Measurements from ENCODE around the gene CENPM.
"Not testable (repeated sequence)": the region's sequence is repeated elsewhere in the genome, so short reads cannot be mapped to it uniquely, and the experiment has no call there.

CENPM gene

DNA sequence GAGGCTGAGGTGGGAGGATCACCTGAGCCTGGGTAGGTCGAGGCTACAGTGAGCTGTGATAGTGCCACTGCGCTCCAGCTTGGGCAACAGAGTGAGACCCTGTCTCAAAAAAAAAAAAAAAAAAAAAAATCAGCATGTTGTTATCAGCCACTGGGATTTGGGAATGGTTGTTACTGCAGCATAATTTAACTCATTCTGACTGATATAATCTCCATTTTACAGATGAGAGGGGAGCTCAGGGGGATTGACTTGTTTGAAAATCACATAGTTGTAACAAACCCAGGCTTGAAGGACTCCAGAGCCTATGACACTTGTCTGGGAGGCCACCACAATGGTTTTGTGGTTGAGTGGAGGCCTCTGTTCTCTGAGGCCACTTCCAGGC, 19.3 kb upstream of the CENPM start:
- no peak for DNase-seq

DNA sequence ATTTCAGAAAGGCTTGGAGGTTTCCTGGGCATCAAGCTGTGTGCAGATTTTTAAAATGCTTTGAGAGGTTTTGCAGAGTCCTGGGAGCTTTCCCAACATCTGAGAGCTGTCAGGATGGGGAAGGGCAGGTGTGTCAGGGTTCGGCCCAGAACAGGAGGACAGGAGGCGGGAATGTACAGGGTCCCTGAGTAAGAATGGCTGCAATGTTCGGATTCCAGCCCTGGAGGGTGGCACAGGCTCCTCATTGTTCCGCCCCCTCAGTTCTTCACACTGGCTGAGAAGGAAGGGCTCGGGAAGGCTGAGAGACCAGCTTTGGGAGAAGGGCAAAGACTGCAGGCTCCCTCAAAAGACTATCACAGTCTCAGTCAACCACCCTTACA, 17.1 kb upstream of the CENPM start:
- no peak for DNase-seq

DNA sequence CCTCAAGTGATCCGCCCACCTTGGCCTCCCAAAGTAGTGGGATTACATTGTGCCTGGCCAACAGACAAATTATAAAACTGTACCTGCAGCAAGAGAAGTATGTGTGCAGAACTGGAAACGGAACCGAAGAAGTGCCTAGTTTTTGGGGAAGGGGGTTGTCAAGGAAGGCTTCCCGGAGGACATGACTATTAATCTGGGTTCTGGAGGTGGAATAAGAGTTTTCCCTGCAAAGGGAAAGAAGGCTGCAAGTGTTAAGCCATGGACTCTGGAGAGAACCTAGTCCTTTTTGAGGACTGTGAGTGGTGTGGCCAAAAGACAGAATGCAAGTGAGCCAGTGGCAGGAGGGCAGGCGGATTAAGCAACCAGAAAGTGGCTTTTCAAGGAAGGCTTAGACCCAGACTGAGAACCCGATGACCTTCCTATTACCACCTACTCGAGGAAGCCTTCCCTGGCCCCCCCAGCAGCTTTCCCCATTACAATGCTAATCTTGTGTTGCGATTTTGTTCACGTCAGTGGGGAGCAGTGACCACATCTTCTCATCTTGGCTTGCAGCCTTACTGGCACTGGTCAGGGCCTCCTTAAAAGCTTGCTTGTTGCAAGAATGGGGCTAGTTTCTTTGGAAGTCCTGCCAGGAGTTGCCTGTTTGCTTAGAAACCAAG, 16.6 kb upstream of the CENPM start:
- DNase-seq = no peak

DNA sequence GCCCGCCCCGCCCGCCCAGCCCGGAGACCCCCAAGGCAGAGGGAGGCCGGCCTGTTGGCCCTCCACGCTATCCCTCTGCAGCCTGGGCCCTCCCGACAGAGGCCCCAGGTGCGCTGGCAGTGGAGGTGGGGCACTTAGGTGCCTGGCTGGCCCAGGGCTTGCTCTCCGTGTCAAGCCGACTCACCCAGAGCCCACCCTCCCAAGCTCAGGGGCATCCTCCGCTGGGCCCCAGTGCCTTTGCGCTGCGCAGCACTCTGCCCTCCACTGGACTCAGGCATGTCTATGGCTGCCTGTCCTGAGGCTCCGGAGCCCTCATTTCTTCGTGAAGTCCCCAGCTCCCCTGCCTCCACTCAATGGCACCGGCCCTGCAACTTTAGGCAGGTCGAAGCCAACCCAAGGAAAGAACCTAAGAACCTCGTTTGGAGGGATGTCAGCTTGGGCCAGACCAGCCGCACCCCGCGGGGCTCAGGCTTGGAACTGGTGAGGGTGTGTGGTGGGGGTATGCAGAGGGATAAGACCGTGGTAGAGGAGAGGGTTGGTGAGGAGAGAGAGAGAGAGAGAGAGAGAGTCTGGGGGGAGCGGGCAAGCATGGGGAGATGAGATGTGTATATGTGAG, 11.1 kb upstream of the CENPM start:
- no peak for DNase-seq

DNA sequence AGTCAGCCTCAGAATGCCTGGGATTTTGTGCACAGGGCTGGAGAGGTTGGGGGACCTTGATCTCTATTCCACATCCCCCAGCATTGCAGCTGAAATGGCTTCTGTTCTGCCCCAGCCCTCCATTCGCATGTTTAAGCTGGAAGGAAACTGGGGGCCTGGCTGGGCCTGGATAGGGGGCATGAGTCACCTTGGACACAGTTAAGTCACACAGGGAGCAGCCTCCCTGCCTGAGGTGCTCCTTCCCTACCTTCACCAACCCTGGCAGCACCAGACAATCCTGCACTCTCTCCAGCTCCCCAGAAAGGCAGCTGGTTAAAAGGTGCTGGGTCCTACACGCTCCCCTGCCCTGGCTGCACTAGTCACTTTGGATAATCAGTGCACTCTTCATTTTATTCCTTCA, 5.8 kb upstream of the CENPM start:
- no peak for DNase-seq

DNA sequence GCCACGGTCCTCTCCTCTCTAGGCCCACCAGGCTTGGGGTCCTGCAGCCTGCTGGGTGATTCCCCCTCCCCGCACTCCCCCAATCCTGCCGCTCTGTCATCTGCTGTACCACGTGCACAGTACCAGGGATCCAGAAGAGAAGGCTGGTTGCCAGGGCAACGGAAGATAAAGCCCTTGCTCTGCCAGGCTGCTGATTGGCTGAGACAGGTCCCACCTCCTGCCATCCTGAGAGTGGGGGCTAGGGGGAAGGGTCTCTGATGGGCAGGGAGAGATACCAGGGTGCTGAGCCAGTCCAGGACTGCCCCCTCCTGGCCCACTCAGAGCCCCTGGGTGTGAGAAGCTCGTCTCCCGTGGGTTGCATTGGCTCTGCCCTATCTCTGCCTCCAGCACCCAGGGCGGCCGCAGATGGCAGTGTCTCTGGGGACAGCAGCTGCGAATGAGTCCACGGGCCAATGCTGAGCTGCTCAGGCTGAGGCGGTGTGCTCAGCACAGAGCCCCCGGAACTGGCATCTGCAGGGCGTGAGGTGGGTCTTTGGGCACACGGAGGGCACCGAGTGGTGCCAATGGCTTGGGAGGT, 5.0 kb upstream of the CENPM start, which contains the start of gene SMIM45:
SMIM45 (plus strand) TSS at position 253 of the 577 bp plus-strand sequence.
- no peak for DNase-seq

DNA sequence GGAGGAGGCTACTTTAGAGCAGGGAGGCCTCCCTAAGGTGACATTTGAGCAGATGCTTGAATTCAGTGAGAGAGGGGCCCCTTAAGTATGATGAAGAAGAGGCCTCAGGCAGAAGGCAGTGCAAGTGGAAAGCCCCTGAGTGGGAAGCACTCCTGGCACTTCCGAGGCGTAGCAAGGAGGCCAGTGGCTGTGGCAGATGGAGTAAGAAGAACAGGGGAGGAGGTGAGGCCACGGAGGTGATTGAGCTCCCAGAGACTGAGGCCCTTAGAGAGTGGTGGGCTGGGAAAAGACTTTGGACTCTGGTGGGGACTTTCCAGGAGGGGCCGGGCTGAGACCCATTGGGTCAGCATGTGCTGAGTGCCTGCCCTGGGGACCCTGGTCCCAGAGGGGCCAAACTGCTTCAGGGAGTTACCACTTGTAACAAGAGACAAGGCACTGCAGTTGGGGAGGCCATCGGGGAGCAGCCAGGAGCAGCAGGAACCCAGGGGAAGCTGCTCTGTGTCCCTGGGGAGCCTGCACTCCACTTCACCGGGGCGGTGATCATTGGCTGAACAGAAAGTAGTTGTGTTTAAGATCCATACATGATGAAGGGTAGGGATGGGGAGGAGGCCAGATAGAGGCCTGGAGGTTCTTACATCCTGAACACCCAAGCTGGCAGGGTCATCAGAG, 2.5 kb upstream of the CENPM start:
- no peak for DNase-seq

DNA sequence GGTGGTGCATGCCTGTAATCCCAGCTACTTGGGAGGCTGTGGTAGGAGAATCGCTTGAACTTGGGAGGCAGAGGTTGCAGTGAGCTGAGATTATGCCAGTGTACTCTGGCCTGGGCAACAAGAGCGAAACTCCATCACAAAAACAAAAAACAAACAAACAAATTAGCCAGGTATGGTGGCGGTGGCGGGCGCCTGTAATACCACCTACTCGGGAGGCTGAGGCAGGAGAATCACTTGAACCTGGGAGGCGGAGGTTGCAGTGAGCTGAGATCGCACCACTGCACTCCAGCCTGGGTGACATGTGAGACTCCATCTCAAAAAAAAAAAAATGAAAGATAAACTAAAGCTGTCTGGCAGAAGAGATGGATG, 2.0 kb upstream of the CENPM start:
- not testable (repeated sequence) for DNase-seq

DNA sequence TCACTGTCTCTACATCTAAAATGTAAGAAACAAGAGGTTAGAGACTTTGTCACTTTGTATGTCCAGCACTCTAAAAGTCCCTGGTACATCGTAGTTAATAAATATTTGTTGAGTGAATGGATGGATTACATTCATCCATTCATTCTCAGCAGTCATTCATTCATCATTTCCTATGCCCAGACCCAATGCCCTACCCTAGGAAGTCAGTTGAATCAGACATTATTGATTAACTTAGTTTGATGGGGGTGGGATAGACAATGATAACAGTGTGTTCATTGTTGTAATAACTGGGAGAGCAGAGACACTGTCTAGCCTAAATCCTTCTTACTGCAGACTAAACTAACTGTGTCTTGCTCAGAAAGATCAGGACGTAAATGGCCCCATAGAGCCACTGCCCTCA, 1.2 kb upstream of the CENPM start:
- DNase-seq = no peak

DNA sequence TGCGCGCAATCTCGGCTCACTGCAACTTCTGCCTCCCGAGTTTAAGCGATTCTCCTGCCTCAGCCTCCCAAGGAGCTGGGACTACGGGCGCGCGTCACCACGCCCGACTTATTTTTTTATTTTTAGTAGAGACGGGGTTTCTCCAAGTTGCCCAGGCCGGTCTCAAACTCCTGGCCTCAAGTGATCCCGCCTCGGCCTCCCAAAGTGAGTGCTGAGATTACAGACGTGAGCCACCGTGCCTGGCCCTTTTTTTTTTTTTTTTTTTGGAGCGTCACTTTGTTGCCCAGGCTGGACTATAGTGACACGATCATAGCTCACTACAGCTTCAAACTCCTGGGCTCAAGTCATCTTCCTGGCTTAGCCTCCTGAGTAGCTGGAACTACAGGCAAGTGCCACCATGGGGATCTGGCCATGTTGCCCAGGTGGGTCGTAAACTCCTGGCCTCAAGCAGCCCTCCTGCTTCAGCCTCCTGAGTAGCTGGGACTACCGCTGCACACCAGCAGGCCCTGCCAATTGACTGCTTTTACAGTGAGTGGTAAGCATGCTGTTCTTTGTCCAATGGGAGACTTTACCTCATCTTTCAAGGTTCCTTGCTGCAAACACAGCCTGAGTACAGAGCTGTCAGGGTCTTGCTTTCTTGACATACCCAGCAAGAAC, 600 bp upstream of the CENPM start:
- no peak for DNase-seq

DNA sequence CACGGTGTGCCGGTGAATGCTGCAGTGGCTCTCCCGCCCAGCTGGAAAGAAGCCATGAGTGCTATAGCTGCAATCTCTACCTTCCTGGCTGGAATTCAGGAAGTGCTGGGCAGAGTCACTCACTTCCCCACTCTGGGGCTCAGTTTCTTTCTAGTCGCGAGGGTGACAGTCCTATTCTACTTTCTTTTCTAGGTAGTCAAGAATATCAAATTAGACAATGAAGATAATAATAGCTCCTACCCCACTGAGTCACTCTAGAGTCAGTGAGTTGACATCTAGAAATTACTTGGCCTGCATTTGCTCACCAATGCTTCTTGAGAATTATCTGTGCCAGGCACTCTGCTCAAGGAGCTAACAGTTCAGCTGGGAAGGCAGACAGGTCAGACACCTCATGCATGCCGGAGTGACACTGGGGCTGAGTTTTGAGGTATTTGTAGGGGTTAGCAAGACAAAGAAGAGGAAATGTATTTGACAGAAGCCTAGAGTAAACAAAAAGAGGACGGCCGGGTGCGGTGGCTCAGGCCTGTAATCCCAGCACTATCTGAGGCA, 3.2 kb downstream of the CENPM start:
- no peak for DNase-seq

DNA sequence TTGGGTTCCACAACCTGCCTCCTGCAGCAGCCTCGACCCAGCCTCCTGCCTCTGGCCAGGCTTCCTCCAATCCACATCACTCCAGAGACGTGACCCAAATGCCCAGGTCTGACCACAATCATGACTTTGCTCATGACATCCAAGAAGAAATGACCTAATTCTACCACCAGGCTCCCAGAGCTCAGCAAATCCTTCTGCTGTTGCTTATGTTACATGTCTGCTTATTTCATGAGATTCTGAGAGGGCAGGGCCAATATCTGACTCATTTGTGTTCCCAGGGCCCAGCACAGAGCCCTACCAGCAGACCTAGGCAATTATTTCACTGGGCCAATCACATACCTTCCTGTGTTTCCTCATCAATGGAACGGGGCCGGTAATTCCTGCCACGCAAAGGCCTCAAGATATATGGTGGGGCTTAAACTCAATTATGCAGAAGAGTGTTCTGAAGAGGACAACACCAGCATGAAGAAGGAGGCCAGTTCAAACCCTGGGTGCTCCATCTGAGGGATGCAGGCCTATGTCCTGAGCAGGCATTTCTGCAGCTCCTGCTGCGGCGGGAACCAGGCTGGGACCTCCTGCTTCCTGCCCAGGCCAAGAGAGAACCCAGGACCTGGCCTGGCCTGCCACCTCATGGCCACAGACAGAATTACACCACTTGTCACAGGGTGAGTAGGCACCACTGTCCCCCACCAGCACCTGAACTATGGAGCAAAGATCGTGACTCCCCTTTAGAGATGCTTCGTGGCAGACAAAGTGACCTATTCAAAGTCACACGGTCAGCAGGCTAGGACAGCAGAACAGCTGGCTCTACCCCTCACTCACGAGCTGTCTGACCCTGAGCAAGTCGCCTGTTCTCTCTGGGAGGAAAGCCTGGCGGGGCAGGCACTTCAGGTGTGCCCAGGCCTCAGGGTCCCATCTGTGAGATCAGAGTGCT, 5.9 kb downstream of the CENPM start:
- DNase-seq = peak; percentile 76

DNA sequence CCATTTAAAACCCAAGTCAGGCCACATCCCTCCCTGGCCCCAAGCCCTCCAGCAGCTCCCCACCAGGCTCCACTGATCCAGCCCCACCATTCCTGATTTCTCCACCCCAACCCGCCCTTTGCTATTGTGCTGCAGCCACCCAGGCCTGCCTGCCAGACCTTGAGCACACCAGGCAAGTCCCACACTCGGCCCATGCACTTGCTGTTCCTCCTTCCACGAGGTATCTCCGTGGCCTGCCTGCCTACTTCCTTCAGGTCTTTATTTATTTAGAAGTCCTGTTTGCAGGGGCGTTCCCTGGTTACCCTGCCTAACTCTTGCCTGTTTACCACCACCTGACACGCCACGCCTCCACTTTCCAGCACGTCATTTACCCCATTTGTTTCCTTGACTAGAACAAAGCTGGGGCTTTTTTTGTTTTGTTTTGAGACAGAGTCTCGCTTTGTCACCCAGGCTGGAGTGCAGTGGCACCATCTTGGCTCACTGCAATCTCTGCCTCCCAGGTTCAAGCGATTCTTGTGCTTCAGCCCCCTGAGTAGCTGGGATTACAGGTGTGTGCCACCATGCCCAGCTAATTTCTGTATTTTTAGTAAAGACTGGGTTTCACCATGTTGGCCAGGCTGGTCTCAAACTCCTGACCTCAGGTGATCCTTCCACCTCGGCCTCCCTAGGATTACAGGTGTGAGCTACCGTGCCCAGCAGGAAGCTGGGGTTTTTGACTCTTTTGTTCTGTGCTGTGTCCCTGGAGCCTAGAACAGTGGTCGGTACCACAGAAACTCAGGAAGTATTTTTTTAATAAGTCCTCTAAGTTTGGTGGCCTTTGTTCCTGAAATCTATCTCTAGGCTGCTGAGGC, 6.7 kb downstream of the CENPM start:
- DNase-seq = no peak

DNA sequence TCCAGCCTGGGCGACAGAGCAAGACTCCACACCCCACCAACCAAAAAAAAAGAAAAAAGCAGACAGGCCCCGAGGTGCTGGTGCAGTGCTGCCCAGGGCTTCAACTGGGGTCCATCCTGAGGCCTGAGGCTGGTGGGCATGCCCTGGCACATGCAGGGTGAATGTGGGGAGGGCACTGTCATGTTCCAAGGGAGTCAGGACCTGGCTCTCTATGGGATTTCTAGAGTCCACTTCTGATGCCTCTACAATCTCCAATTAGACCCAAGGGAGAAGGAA, 10.1 kb downstream of the CENPM start:
- no peak for DNase-seq

DNA sequence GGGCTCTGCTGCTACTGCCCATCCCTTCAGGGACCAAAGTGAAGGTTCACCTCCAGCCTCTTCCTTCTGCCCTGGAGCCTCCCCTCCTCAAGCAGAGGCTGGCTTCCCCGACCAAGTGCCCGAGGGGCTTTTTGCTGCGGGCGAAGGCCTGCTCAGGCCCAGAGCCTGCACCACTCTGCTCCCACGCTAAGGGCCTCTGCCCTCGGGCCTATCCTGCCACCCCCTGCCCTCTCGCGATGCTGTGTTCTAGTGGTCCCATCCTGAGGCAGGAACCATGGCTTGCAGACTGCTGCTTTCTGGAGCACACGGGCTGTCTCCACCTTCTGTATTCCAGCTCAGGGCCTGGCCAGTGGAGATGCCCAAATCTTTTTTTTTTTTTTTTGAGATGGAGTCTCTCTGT, 11.4 kb downstream of the CENPM start:
- no peak for DNase-seq

DNA sequence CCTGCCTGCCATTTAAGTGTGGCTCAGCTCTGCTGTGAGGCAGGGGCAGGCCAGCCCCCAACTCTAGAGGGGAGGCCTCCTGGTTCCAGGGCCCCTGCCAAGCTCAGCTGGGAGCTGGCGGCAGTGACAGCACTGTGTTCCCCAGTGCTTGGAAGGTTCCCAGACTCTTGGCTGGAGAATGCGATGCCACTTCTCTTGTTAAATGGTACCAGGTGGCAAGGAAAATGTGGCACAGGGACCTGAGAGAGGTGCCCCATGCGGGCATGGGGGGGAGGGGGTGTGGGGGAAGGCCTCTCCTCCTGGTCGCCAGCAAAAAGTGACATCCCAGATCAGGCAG, 12.0 kb downstream of the CENPM start:
- DNase-seq = no peak

DNA sequence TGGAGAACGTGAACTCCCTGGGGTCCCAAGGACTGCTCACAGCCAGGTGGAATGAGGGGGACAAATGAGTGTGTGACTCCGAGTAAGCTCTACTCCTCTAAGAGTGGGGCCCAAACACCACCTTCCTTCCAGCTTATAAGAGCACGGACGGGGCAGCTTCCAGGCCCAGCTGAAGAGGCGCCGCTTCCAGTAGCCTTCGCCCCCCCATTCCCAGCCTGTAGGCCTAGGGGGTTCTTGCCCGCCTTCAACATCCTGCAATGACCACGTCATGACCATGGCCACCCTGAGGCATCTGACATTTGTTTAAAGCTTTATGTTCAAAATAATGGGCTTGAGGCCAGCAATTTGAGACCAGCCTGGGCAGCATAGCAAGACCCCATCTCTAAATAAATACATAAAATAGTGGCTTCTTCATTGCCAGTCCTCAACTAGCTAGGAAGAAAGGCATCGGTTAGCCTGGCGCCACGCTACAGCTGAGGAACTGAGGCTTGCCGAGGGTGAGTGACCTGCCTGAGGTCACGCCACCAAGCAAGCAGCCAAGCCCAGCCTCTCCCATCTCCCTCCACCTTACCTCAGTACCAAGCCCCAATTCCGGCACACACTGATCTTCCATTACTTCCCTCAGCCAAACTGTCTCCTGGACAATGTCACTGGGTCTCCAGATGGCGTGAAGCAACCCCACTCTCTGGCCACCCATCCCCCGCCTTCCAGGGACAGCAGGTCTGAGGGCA, 12.5 kb downstream of the CENPM start:
- no peak for DNase-seq

DNA sequence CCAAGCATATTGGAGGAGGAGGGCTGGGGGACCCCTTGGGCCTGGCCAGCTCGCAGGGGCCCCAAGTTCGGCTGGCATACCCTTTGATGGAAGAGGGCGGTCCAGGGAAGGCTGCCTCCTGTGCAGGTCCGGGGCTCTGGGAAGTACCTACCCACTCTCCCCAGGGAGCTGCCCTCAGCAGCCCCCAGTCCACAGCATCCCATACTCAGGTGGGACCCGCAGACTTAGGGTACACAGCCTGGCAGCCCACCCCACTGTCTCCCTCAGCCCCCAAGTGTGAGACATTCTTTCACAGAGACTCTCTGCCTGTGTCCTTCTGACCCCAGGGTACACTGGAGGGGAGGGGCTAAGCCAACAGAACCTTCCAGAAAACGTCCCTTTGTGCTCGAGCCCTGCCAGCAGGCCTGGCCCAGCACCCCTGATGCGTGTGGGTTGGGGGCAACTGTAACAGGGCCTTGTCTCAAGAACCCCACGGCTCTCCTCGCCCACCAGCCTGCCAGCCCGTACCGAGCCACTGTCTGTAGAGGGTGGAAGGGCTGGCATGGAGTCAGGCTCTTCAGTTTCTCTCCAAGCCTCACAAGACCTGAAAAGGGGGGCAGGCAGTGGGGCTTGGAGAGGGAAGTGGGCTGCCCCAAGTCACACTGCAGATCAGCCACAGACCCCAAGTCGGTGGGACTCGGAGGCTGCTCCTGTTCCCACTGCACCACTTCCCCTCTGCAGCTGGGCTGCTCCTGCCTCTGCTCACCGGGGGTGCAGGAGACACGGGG, 13.4 kb downstream of the CENPM start:
- DNase-seq = no peak

DNA sequence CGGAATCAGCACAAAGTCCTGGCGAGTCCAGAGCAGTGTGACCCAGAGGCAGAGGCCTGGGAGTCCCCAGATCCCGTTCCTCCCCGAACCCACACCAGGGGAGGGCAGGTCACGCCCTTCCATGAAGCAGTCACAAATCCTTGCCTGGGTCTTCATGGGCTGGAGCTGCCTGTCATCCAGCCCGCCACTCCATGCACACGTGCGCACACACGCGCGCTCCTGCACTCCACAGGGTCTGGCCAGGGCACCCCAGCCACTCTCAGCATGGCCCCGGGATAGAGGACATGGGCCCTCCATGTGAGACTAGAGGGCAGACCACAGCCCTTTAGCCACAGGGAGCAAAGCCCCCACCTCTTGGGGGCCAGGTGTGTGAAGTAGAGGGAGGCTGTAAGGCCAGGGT, 14.6 kb downstream of the CENPM start:
- no peak for DNase-seq

DNA sequence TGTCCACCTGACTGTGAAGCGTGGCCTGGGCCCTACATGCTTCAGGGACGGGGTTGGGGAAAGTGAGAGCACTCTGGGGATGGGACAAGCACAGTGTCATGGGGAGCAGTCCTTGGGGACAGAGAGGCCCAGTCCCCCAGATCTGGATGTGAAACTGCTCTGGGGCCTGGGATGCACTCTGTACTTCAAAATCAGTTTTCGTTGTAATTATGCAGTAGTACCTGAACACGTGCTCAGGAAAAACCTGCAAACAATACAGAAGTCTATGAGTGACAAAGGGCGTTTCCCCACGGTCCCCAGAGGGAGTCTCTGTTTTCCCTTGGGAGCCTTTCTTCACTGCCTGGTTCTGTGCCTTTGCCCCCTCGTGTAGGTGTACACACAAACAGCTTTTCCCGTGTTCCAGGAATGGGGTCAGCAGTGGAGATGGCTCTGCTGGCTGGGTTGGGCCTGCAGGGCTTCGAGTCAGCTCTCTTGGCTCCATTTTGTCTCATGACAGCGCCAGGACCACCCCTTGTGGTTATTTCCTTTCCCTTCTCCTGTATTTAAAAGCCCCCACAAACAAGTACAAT, 15.2 kb downstream of the CENPM start:
- DNase-seq = no peak
